ENCODE data around the gene SMIM21. TPM values are rescaled to one million over a fixed set of nuclear protein-coding genes. Genes with fewer than 3 reads are reported as not detected.

Gene SMIM21
- total RNA-seq, 1 donor from 2014 or later, result not detected

GRCh38 chr18:75390854-75391253 is 36.6 kb downstream of the SMIM21 start:
- ATAC-seq, result no peak
- no peak for DNase-seq (ENCODE audit: missing footprints)
- intact Hi-C loops (cut with DNase I), result no loop called here

GRCh38 chr18:75384144-75384543 is 43.4 kb downstream of the SMIM21 start:
- DNase-seq (ENCODE audit: missing footprints), result no peak
- ATAC-seq, result no peak
- intact Hi-C loops (cut with DNase I), result no loop called here

- ATAC-seq (no peak), DNase-seq (ENCODE audit: missing footprints) (no peak)
- intact Hi-C loops (cut with DNase I), result no loop called here
These were observed 48.9 kb downstream of the SMIM21 start for GRCh38 chr18:75378376-75379315.

- intact Hi-C loops (cut with DNase I), result no loop called here
- DNase-seq (ENCODE audit: missing footprints) (no peak), ATAC-seq (no peak)
These were observed 49.6 kb downstream of the SMIM21 start for GRCh38 chr18:75377926-75378325.

GRCh38 chr18:75377258-75377657 is 50.2 kb downstream of the SMIM21 start:
- no peak for DNase-seq (ENCODE audit: missing footprints)
- ATAC-seq, result no peak
- intact Hi-C loops (cut with DNase I), result no loop called here

- no peak for ATAC-seq
- intact Hi-C loops (cut with DNase I), result no loop called here
These were observed 51.5 kb downstream of the SMIM21 start for GRCh38 chr18:75376004-75376403.

GRCh38 chr18:75375341-75375740 is 52.2 kb downstream of the SMIM21 start:
- no peak for ATAC-seq
- intact Hi-C loops (cut with DNase I), result no loop called here
- DNase-seq (ENCODE audit: missing footprints), result no peak

More at GRCh38 chr18:75376004-75376403, 51.5 kb downstream of the SMIM21 start:
- DNase-seq (ENCODE audit: missing footprints), result no peak

- intact Hi-C loops (cut with DNase I), result no loop called here
- DNase-seq (ENCODE audit: missing footprints) (no peak), ATAC-seq (no peak)
These were observed 53.0 kb downstream of the SMIM21 start for GRCh38 chr18:75374466-75374865.

- intact Hi-C loops (cut with DNase I), result no loop called here
- DNase-seq (ENCODE audit: missing footprints) (no peak), ATAC-seq (no peak)
These were observed 58.3 kb downstream of the SMIM21 start for GRCh38 chr18:75369026-75369721.

- intact Hi-C loops (cut with DNase I), result no loop called here
- DNase-seq (ENCODE audit: missing footprints) (no peak), ATAC-seq (no peak)
These were observed 61.7 kb downstream of the SMIM21 start for GRCh38 chr18:75365837-75366236.

GRCh38 chr18:75365254-75365629 is 62.3 kb downstream of the SMIM21 start:
- intact Hi-C loops (cut with DNase I), result no loop called here
- ATAC-seq (no peak), DNase-seq (ENCODE audit: missing footprints) (no peak)

GRCh38 chr18:75364512-75365253 is 62.8 kb downstream of the SMIM21 start:
- DNase-seq (ENCODE audit: missing footprints), result no peak
- intact Hi-C loops (cut with DNase I), result no loop called here
- ATAC-seq, result no peak

- intact Hi-C loops (cut with DNase I), result no loop called here
- DNase-seq (ENCODE audit: missing footprints), result no peak
- ATAC-seq, result no peak
These were observed 63.9 kb downstream of the SMIM21 start for GRCh38 chr18:75363446-75364225.

- intact Hi-C loops (cut with DNase I), result no loop called here
- DNase-seq (ENCODE audit: missing footprints), result no peak
- no peak for ATAC-seq
These were observed 65.1 kb downstream of the SMIM21 start for GRCh38 chr18:75362435-75362834.

- DNase-seq (ENCODE audit: missing footprints) (no peak), ATAC-seq (no peak)
- intact Hi-C loops (cut with DNase I), result no loop called here
These were observed 66.6 kb downstream of the SMIM21 start for GRCh38 chr18:75360941-75361340.

GRCh38 chr18:75360215-75360614 is 67.3 kb downstream of the SMIM21 start:
- intact Hi-C loops (cut with DNase I), result no loop called here

More at GRCh38 chr18:75360215-75360614, 67.3 kb downstream of the SMIM21 start:
- no peak for DNase-seq (ENCODE audit: missing footprints)
- no peak for ATAC-seq
